Measurements from ENCODE around the gene DOCK3.

GRCh38 chr3:50651920-50652529 is 22.7 kb upstream of the DOCK3 start:
- TF ChIP-seq, protein P1, sequence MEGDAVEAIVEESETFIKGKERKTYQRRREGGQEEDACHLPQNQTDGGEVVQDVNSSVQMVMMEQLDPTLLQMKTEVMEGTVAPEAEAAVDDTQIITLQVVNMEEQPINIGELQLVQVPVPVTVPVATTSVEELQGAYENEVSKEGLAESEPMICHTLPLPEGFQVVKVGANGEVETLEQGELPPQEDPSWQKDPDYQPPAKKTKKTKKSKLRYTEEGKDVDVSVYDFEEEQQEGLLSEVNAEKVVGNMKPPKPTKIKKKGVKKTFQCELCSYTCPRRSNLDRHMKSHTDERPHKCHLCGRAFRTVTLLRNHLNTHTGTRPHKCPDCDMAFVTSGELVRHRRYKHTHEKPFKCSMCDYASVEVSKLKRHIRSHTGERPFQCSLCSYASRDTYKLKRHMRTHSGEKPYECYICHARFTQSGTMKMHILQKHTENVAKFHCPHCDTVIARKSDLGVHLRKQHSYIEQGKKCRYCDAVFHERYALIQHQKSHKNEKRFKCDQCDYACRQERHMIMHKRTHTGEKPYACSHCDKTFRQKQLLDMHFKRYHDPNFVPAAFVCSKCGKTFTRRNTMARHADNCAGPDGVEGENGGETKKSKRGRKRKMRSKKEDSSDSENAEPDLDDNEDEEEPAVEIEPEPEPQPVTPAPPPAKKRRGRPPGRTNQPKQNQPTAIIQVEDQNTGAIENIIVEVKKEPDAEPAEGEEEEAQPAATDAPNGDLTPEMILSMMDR (IDR thresholded peaks at IDR 0.05; ENCODE audit: extremely low read depth in 1 of 2, insufficient read depth in 1 of 2, low read depth in 1 of 2, low read length in 2 of 2), result no peak
- TF ChIP-seq EZH2 (IDR thresholded peaks at IDR 0.05; ENCODE audit: borderline replicate concordance, low read depth, low read length, severe bottlenecking) (no peak), POLR2A (IDR thresholded peaks at IDR 0.05; ENCODE audit: low read depth, low read length) (no peak), MYC (IDR thresholded peaks at IDR 0.05; ENCODE audit: low read depth, low read length) (no peak), POLR2AphosphoS5 (IDR thresholded peaks at IDR 0.05; ENCODE audit: insufficient read depth, low read depth, low read length) (no peak), GATA2 (IDR thresholded peaks at IDR 0.05; ENCODE audit: insufficient read depth, insufficient read length, low read depth, low read length) (no peak), JUN (IDR thresholded peaks at IDR 0.05; ENCODE audit: borderline replicate concordance, insufficient read depth, insufficient read length, low read depth) (no peak)
- TF ChIP-seq, protein P2, sequence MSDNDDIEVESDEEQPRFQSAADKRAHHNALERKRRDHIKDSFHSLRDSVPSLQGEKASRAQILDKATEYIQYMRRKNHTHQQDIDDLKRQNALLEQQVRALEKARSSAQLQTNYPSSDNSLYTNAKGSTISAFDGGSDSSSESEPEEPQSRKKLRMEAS (IDR thresholded peaks at IDR 0.05; ENCODE audit: insufficient read depth, insufficient read length), result no peak

All from endothelial cell of umbilical vein (primary cell).